CD14-positive monocyte (primary cell): ENCODE results near the gene FGF21. TPM values are rescaled to one million over a fixed set of nuclear protein-coding genes. Genes with fewer than 3 reads are reported as not detected.
A peak's percentile ranks its signal among the peaks of the same experiment; 100 is the strongest.

Source experiments
- DNase-seq, 3 donors: peaks; one replicate each; pipeline ENCODE4 v3.0.0-alpha.2; 2011 to 2022
- H2AFZ ChIP-seq: 2 replicates; pipeline ENCODE4 v1.6.0; 2012; ENCODE audit warnings: mild to moderate bottlenecking, low read depth, low read length, inconsistent platforms; ENCODE audit not compliant: insufficient read depth, poor library complexity, severe bottlenecking
- H3K27ac ChIP-seq, 2 donors: 1 replicate in 1 of 2; 2 replicates in 1 of 2; pipeline ENCODE4 v1.5.1; 2012 to 2013; ENCODE audit warnings: low read length in 2 of 2, control low read depth in 1 of 2, inconsistent platforms in 1 of 2, low read depth in 1 of 2, mild to moderate bottlenecking in 1 of 2
- H3K27me3 ChIP-seq, 2 donors: one replicate each; pipeline versions ENCODE4 v1.6.0 to v1.6.1; 2011 to 2013; ENCODE audit warnings: low read length in 2 of 2; ENCODE audit not compliant: control insufficient read depth in 2 of 2, insufficient read depth in 2 of 2
- H3K36me3 ChIP-seq, 2 donors: replicated peaks in 1 of 2; 1 replicate in 1 of 2; 2 replicates in 1 of 2; pipeline versions ENCODE4 v1.5.1 to v1.6.1; 2012 to 2013; ENCODE audit warnings: low read length in 2 of 2, control low read depth in 1 of 2, inconsistent platforms in 1 of 2, mild to moderate bottlenecking in 1 of 2; ENCODE audit not compliant: insufficient read depth in 2 of 2, control insufficient read depth in 1 of 2
- H3K4me1 ChIP-seq, 2 donors: 1 replicate in 1 of 2; 2 replicates in 1 of 2; pipeline versions ENCODE4 v1.5.1 to v1.6.1; 2012 to 2013; ENCODE audit warnings: low read length in 2 of 2, control low read depth in 1 of 2, inconsistent platforms in 1 of 2, mild to moderate bottlenecking in 1 of 2, moderate library complexity in 1 of 2; ENCODE audit not compliant: insufficient read depth in 2 of 2, control insufficient read depth in 1 of 2
- H3K4me2 ChIP-seq: replicated peaks from 2 replicates; pipeline ENCODE3; 2012; ENCODE audit warnings: low read length, moderate library complexity, mild to moderate bottlenecking; ENCODE audit not compliant: poor library complexity, severe bottlenecking; ENCODE audit errors: extremely low read depth
- H3K4me3 ChIP-seq, 3 experiments: fragments of 200-600 bp in 1 of 3; sonication (generic) in 1 of 3; replicated peaks in 1 of 3; 1 replicate in 2 of 3; 2 replicates in 1 of 3; pipeline ENCODE4 v1.5.1; 2011 to 2013; ENCODE audit warnings: low read length in 3 of 3, mild to moderate bottlenecking in 3 of 3, control low read depth in 2 of 3, low read depth in 2 of 3, inconsistent platforms in 1 of 3, moderate library complexity in 1 of 3
- H3K79me2 ChIP-seq: 2 replicates; pipeline ENCODE4 v1.6.0; 2012; ENCODE audit warnings: mild to moderate bottlenecking, control low read depth, inconsistent platforms, low read length, moderate library complexity; ENCODE audit not compliant: insufficient read depth
- H3K9ac ChIP-seq: 2 replicates; pipeline ENCODE4 v1.6.0; 2017; ENCODE audit warnings: low read length, mild to moderate bottlenecking; ENCODE audit not compliant: insufficient read depth, poor library complexity, severe bottlenecking
- H3K9me3 ChIP-seq, 2 donors: replicated peaks in 1 of 2; 1 replicate in 1 of 2; 2 replicates in 1 of 2; pipeline versions ENCODE4 v1.5.1 to v1.6.1; 2012 to 2013; ENCODE audit warnings: low read length in 2 of 2, control low read depth in 1 of 2; ENCODE audit not compliant: control insufficient read depth in 1 of 2, insufficient read depth in 1 of 2
- H4K20me1 ChIP-seq: 2 replicates; pipeline ENCODE4 v1.6.0; 2012; ENCODE audit warnings: mild to moderate bottlenecking, low read length, control low read depth, moderate library complexity; ENCODE audit not compliant: insufficient read depth
- H3K27ac Mint-ChIP-seq, 7 donors: one replicate each; pipeline ENCODE4 v1.8.0; 2020; ENCODE audit warnings: mild to moderate bottlenecking in 7 of 7, mixed read lengths in 7 of 7, moderate library complexity in 6 of 7, inconsistent platforms in 2 of 7
- H3K27me3 Mint-ChIP-seq, 3 donors: one replicate each; pipeline ENCODE4 v1.8.0; 2021 to 2022; ENCODE audit warnings: low read depth in 3 of 3, mild to moderate bottlenecking in 3 of 3, mixed read lengths in 3 of 3, moderate library complexity in 3 of 3, inconsistent platforms in 1 of 3
- H3K36me3 Mint-ChIP-seq, 2 donors: one replicate each; pipeline ENCODE4 v1.8.0; 2020; ENCODE audit warnings: mixed read lengths in 2 of 2, inconsistent platforms in 1 of 2, mild to moderate bottlenecking in 1 of 2
- H3K4me1 Mint-ChIP-seq: one replicate; pipeline ENCODE4 v1.8.0; 2020; ENCODE audit warnings: mild to moderate bottlenecking, mixed read lengths
- H3K4me3 Mint-ChIP-seq, 2 donors: one replicate each; pipeline ENCODE4 v1.8.0; 2020; ENCODE audit warnings: mild to moderate bottlenecking in 2 of 2, mixed read lengths in 2 of 2, moderate library complexity in 1 of 2
- H3K9me3 Mint-ChIP-seq, 7 donors: one replicate each; pipeline ENCODE4 v1.8.0; 2020 to 2022; ENCODE audit warnings: mixed read lengths in 7 of 7, mild to moderate bottlenecking in 6 of 7, moderate library complexity in 6 of 7, inconsistent platforms in 2 of 7
- CTCF ChIP-seq: fragments of 200-600 bp; IDR thresholded peaks from one replicate; pipeline ENCODE4 v1.8.0; 2022; ENCODE audit warnings: antibody characterized with exemption, mild to moderate bottlenecking
- WGBS: methylation state at CpG from one replicate; pipeline ENCODE4 v1.1.5; 2013; ENCODE audit warnings: missing lambda C conversion rate; ENCODE audit not compliant: insufficient coverage; 5-methylcytosine and 5-hydroxymethylcytosine counted together
- intact Hi-C, 2 donors: fragments of 100-400 bp; cut with micrococcal nuclease; formaldehyde crosslinking; loops; one replicate each; pipeline versions ENCODE4 v1.15.0 to v1.15.1; 2023
- polyA plus RNA-seq, 3 donors: library from polyadenylated mRNA; depleted of rRNA in 1 of 3; unstranded in 2 of 3; stranded (reverse) in 1 of 3; fragments of 300-500 nt in 2 of 3; fragments of >200 nt in 1 of 3; fragmentation: Illumina TruSeq in 2 of 3; gene quantifications; 1 replicate in 2 of 3; 2 replicates in 1 of 3; pipeline ENCODE4 v1.2.3, GENCODE V29; 2012 to 2021

FGF21 gene
- polyA plus RNA-seq, 3 donors, result not detected

GRCh38 chr19:48738557-48739403 lies 16.5 kb upstream of the FGF21 start:
- Mint-ChIP-seq H3K4me1 (peaks cover 16% of the 10 kb centered on the region), H3K27ac (peak overlapping the region in 2 of 7 donors; percentile 50 to 85), H3K27me3 (peaks cover 31 to 52% (median 36%) of the 10 kb centered on the region in 3 donors), H3K4me3 (peak overlapping the region; percentile 60 to 76), H3K36me3 (no peaks in the 10 kb centered on the region), H3K9me3 (peaks cover 2 to 22% (median 10%) of the 10 kb centered on the region in 7 donors)
- peak overlapping the region in 1 of 3 experiments; percentile 61 for H3K4me3 ChIP-seq
- H3K27ac ChIP-seq, result no peak overlapping the region
- H3K9me3 ChIP-seq, result peaks cover 6 to 10% of the 10 kb centered on the region in 2 donors
- peaks cover 13 to 27% of the 10 kb centered on the region in 2 donors for H3K4me1 ChIP-seq
- peak; percentile 50 to 77 (median 60) for DNase-seq
- H3K36me3 ChIP-seq, result no peaks in the 10 kb centered on the region
- TF ChIP-seq CTCF, result peak; percentile 53
- intact Hi-C loops, result no loop called here
- H2AFZ ChIP-seq, result peak overlapping the region; percentile 63
- peak overlapping the region; percentile 15 for H3K9ac ChIP-seq
- H4K20me1 ChIP-seq, result no peaks in the 10 kb centered on the region
- WGBS, result 2% methylated on average over 91 of the region's 96 CpGs
- peaks cover 14 to 24% of the 10 kb centered on the region in 2 donors for H3K27me3 ChIP-seq
- H3K4me2 ChIP-seq, result peak overlapping the region; percentile 74
- H3K79me2 ChIP-seq, result no peaks in the 10 kb centered on the region

- no peak overlapping the region for H3K27ac Mint-ChIP-seq
- no peaks in the 10 kb centered on the region for H3K36me3 ChIP-seq
- intact Hi-C loops, result no loop called here
- under 1% methylated on average over 42 of the region's 51 CpGs for WGBS
- H3K27ac ChIP-seq, result no peak overlapping the region
- no peak for TF ChIP-seq CTCF
- peaks cover 16% of the 10 kb centered on the region for H3K4me1 Mint-ChIP-seq
- no peaks in the 10 kb centered on the region for H3K36me3 Mint-ChIP-seq
- H3K9me3 Mint-ChIP-seq, result peaks cover 2 to 22% (median 10%) of the 10 kb centered on the region in 7 donors
- no peaks in the 10 kb centered on the region for H3K79me2 ChIP-seq
- peaks cover 6 to 10% of the 10 kb centered on the region in 2 donors for H3K9me3 ChIP-seq
- peak overlapping the region in 1 of 2 donors; percentile 80 for H3K4me3 Mint-ChIP-seq
- H3K4me2 ChIP-seq, result peak overlapping the region; percentile 74
- H3K27me3 Mint-ChIP-seq, result peaks cover 29 to 54% (median 37%) of the 10 kb centered on the region in 3 donors
- no peaks in the 10 kb centered on the region for H4K20me1 ChIP-seq
- peak overlapping the region; percentile 15 for H3K9ac ChIP-seq
- peaks cover 14 to 24% of the 10 kb centered on the region in 2 donors for H3K27me3 ChIP-seq
- peaks cover 13 to 27% of the 10 kb centered on the region in 2 donors for H3K4me1 ChIP-seq
- DNase-seq, result no peak
- H3K4me3 ChIP-seq, result peak overlapping the region in 1 of 3 experiments; percentile 61
- H2AFZ ChIP-seq, result peak overlapping the region; percentile 63
Observed at GRCh38 chr19:48739404-48740163, 15.7 kb upstream of the FGF21 start.
